HepG2 (cell line): ENCODE measurements around the gene PPP1R27. TPM values are rescaled to one million over a fixed set of nuclear protein-coding genes. Genes with fewer than 3 reads are reported as not detected.

Source experiments
- ATF5 ChIP-seq: sonication (generic); formaldehyde crosslinking; IDR thresholded peaks from 2 replicates; pipeline ENCODE4 v1.4.0; 2020; ENCODE audit warnings: mild to moderate bottlenecking, low read depth, missing genetic modification reagents
- MED1 ChIP-seq: sonication (generic); formaldehyde crosslinking; IDR thresholded peaks from 2 replicates; pipeline ENCODE4 v1.4.0; 2020; ENCODE audit warnings: missing genetic modification reagents
- MED13 ChIP-seq: sonication (generic); formaldehyde crosslinking; IDR thresholded peaks from 2 replicates; pipeline ENCODE4 v1.5.0; 2020; ENCODE audit warnings: missing genetic modification reagents
- MEF2D ChIP-seq: sonication (generic); formaldehyde crosslinking; IDR thresholded peaks from 2 replicates; pipeline ENCODE4 v1.5.1; 2020; ENCODE audit warnings: mild to moderate bottlenecking, missing genetic modification reagents
- NFATC3 ChIP-seq: sonication (generic); formaldehyde crosslinking; IDR thresholded peaks from 2 replicates; pipeline ENCODE4 v1.5.1; 2020; ENCODE audit warnings: mild to moderate bottlenecking, missing genetic modification reagents
- PCBP2 ChIP-seq: fragments of 200-400 bp; formaldehyde crosslinking; optimal IDR thresholded peaks from 2 replicates; pipeline ENCODE3; 2018; ENCODE audit warnings: low read length, low read depth; ENCODE audit not compliant: poor library complexity, severe bottlenecking
- RARA ChIP-seq: IDR thresholded peaks from 2 replicates; pipeline ENCODE4 v1.6.1; 2016; ENCODE audit warnings: missing genetic modification reagents, missing compliant biosample characterization
- RCOR2 ChIP-seq: IDR thresholded peaks from 2 replicates; pipeline ENCODE4 v1.6.1; 2016; ENCODE audit warnings: missing biosample characterization, missing genetic modification reagents
- SALL1 ChIP-seq: sonication (generic); formaldehyde crosslinking; IDR thresholded peaks from 2 replicates; pipeline ENCODE4 v1.8.0; 2022; ENCODE audit warnings: mild to moderate bottlenecking, missing genetic modification reagents
- TFAP4 ChIP-seq: sonication (generic); IDR thresholded peaks from 2 replicates; pipeline ENCODE4 v1.6.1; 2016; ENCODE audit warnings: low read depth, borderline replicate concordance
- TGIF2 ChIP-seq: IDR thresholded peaks from 2 replicates; pipeline ENCODE4 v1.6.1; 2016; ENCODE audit warnings: control low read depth, missing compliant biosample characterization
- TSC22D2 ChIP-seq: sonication (generic); formaldehyde crosslinking; IDR thresholded peaks from 2 replicates; pipeline ENCODE4 v1.5.1; 2020; ENCODE audit warnings: missing genetic modification reagents, mild to moderate bottlenecking, borderline replicate concordance
- YY1 ChIP-seq: IDR thresholded peaks from 2 replicates; pipeline ENCODE4 v1.6.1; 2011; ENCODE audit warnings: low read length, low read depth, moderate library complexity, mild to moderate bottlenecking; ENCODE audit not compliant: insufficient read depth, insufficient replicate concordance
- ZBTB1 ChIP-seq: sonication (generic); formaldehyde crosslinking; IDR thresholded peaks from 2 replicates; pipeline ENCODE4 v1.4.0; 2020; ENCODE audit warnings: missing genetic modification reagents, borderline replicate concordance
- ZBTB43 ChIP-seq: sonication (generic); formaldehyde crosslinking; conservative IDR thresholded peaks from 2 replicates; pipeline ENCODE4 v1.4.0; 2020; ENCODE audit warnings: missing genetic modification reagents
- ZFY ChIP-seq: sonication (generic); formaldehyde crosslinking; IDR thresholded peaks from 2 replicates; pipeline ENCODE4 v1.4.0; 2020; ENCODE audit warnings: missing genetic modification reagents
- ZNF235 ChIP-seq: sonication (generic); formaldehyde crosslinking; IDR thresholded peaks from 2 replicates; pipeline ENCODE4 v1.8.1; 2023; ENCODE audit warnings: mild to moderate bottlenecking, missing genetic modification reagents, borderline replicate concordance
- ZNF335 ChIP-seq: sonication (generic); formaldehyde crosslinking; IDR thresholded peaks from 2 replicates; pipeline ENCODE4 v1.4.0; 2020; ENCODE audit warnings: missing genetic modification reagents
- ZNF33B ChIP-seq: sonication (generic); formaldehyde crosslinking; IDR thresholded peaks from 2 replicates; pipeline ENCODE4 v1.5.1; 2020; ENCODE audit warnings: mild to moderate bottlenecking, missing genetic modification reagents
- polyA plus RNA-seq, 8 experiments: library from polyadenylated mRNA; depleted of rRNA in 3 of 8; stranded (reverse) in 7 of 8; unstranded in 1 of 8; fragments of >200 nt; fragmentation: Illumina TruSeq in 4 of 8; extraction: Trizol in 4 of 8; gene quantifications; 2 replicates each; pipeline versions ENCODE4 v1.2.1 to v1.2.3, GENCODE V29; 2011 to 2016; ENCODE audit warnings: low read depth in 4 of 8, missing spikeins in 1 of 8, mixed read lengths in 1 of 8; ENCODE audit not compliant: insufficient read depth in 1 of 8
- total RNA-seq, 5 experiments: library from RNA; depleted of rRNA; stranded (reverse); fragments of >200 nt; fragmentation: Illumina TruSeq; extraction: Trizol; gene quantifications; 2 replicates each; pipeline ENCODE4 v1.2.3, GENCODE V29; 2016; ENCODE audit warnings: low read depth in 1 of 5

Gene PPP1R27
- total and polyA plus RNA-seq, 2 of the 13 experiments (the other 11 are each of a cell fraction or from before 2014, with no cell fraction given): 0.17 to 1.00 TPM

- TF ChIP-seq ZBTB1 (CRISPR knock-in tag): no peak
- TF ChIP-seq TGIF2: no peak
- TF ChIP-seq RCOR2 (CRISPR knock-in tag): no peak
- no peak for TF ChIP-seq ATF5 (CRISPR knock-in tag)
- no peak for TF ChIP-seq ZNF33B
- no peak for TF ChIP-seq TFAP4
- peak; percentile 49; the same call in 1 of the 2 replicates for TF ChIP-seq ZFY
- peak; percentile 63; the same call in 1 of the 2 replicates for TF ChIP-seq MED1
- TF ChIP-seq ZBTB43 (CRISPR knock-in tag): 0 out of 2 replicates have a peak, but pooled peaks have one; percentile 58
- peak; percentile 78 for TF ChIP-seq SALL1
- TF ChIP-seq MEF2D (CRISPR knock-in tag): peak; percentile 55; the same call in 1 of the 2 replicates
- TF ChIP-seq ZNF235 (CRISPR knock-in tag): no peak
- TF ChIP-seq TSC22D2 (CRISPR knock-in tag): no peak
- no peak for TF ChIP-seq NFATC3 (CRISPR knock-in tag)
- TF ChIP-seq ZNF335 (CRISPR knock-in tag): no peak
- TF ChIP-seq YY1: no peak
- peak; percentile 57 for TF ChIP-seq RARA (CRISPR knock-in tag)
- TF ChIP-seq PCBP2: no peak
- TF ChIP-seq MED13: no peak
These were observed 19.9 kb downstream of the PPP1R27 start (continued) for GRCh38 chr17:81814748-81815645.
